HepG2 (cell line): ENCODE data around the gene CYP2W1. TPM values are rescaled to one million over a fixed set of nuclear protein-coding genes. Genes with fewer than 3 reads are reported as not detected.

Experiments used
- ETV6 ChIP-seq: sonication (generic); formaldehyde crosslinking; conservative IDR thresholded peaks from 2 replicates; pipeline ENCODE4 v1.4.0; 2020; ENCODE audit warnings: missing genetic modification reagents
- GATAD1 ChIP-seq: IDR thresholded peaks from 2 replicates; pipeline ENCODE4 v1.6.1; 2016; ENCODE audit warnings: missing genetic modification reagents, missing compliant biosample characterization
- GATAD2A ChIP-seq: IDR thresholded peaks from 2 replicates; pipeline ENCODE4 v1.6.1; 2016
- HHEX ChIP-seq: IDR thresholded peaks from 2 replicates; pipeline ENCODE4 v1.6.1; 2016; ENCODE audit warnings: control low read depth
- ISX ChIP-seq: sonication (generic); formaldehyde crosslinking; conservative IDR thresholded peaks from 2 replicates; pipeline ENCODE4 v1.5.0; 2020; ENCODE audit warnings: missing genetic modification reagents
- PAF1 ChIP-seq: IDR thresholded peaks from 2 replicates; pipeline ENCODE4 v1.6.1; 2016; ENCODE audit warnings: missing genetic modification reagents, missing compliant biosample characterization
- SALL2 ChIP-seq: sonication (generic); formaldehyde crosslinking; IDR thresholded peaks from 2 replicates; pipeline ENCODE4 v1.8.1; 2023; ENCODE audit warnings: mild to moderate bottlenecking, missing genetic modification reagents, inconsistent platforms
- SIN3A ChIP-seq: IDR thresholded peaks from 2 replicates; pipeline ENCODE4 v1.6.1; 2011; ENCODE audit warnings: low read depth, mild to moderate bottlenecking, control low read depth, low read length, borderline replicate concordance
- ZMYM2 ChIP-seq: sonication (generic); formaldehyde crosslinking; IDR thresholded peaks from 2 replicates; pipeline ENCODE4 v1.8.0; 2022; ENCODE audit warnings: mild to moderate bottlenecking, missing genetic modification reagents
- ZNF329 ChIP-seq: sonication (generic); formaldehyde crosslinking; IDR thresholded peaks from 2 replicates; pipeline ENCODE4 v1.9.0; 2021; ENCODE audit warnings: low read depth, mild to moderate bottlenecking, missing genetic modification reagents
- polyA plus RNA-seq, 8 experiments: library from polyadenylated mRNA; depleted of rRNA in 3 of 8; stranded (reverse) in 7 of 8; unstranded in 1 of 8; fragments of >200 nt; fragmentation: Illumina TruSeq in 4 of 8; extraction: Trizol in 4 of 8; gene quantifications; 2 replicates each; pipeline versions ENCODE4 v1.2.1 to v1.2.3, GENCODE V29; 2011 to 2016; ENCODE audit warnings: low read depth in 4 of 8, missing spikeins in 1 of 8, mixed read lengths in 1 of 8; ENCODE audit not compliant: insufficient read depth in 1 of 8
- total RNA-seq, 5 experiments: library from RNA; depleted of rRNA; stranded (reverse); fragments of >200 nt; fragmentation: Illumina TruSeq; extraction: Trizol; gene quantifications; 2 replicates each; pipeline ENCODE4 v1.2.3, GENCODE V29; 2016; ENCODE audit warnings: low read depth in 1 of 5
- TF ChIP-seq, protein P1 (sequence below): fragments of 450-650 bp; IDR thresholded peaks from 2 replicates; pipeline ENCODE4 v1.6.1; 2017; ENCODE audit warnings: mild to moderate bottlenecking
- TF ChIP-seq, protein P2 (sequence below): IDR thresholded peaks from 2 replicates; pipeline ENCODE4 v1.4.0; 2020; ENCODE audit warnings: mild to moderate bottlenecking, missing genetic modification reagents
- TF ChIP-seq, protein P3 (sequence below): sonication (generic); formaldehyde crosslinking; IDR thresholded peaks from 2 replicates; pipeline ENCODE4 v1.5.1; 2020; ENCODE audit warnings: mild to moderate bottlenecking, missing genetic modification reagents, moderate library complexity
- TF ChIP-seq, protein P4 (sequence below): sonication (generic); formaldehyde crosslinking; IDR thresholded peaks from 2 replicates; pipeline ENCODE4 v1.5.1; 2020; ENCODE audit warnings: mild to moderate bottlenecking, missing genetic modification reagents
- TF ChIP-seq, protein P5 (sequence below): sonication (generic); formaldehyde crosslinking; IDR thresholded peaks from 2 replicates; pipeline ENCODE4 v1.5.1; 2020; ENCODE audit warnings: missing genetic modification reagents, mild to moderate bottlenecking, borderline replicate concordance

CYP2W1 gene
- total and polyA plus RNA-seq, 2 of the 13 experiments (the other 11 are each of a cell fraction or from before 2014, with no cell fraction given): 19.5 to 31.7 TPM

DNA sequence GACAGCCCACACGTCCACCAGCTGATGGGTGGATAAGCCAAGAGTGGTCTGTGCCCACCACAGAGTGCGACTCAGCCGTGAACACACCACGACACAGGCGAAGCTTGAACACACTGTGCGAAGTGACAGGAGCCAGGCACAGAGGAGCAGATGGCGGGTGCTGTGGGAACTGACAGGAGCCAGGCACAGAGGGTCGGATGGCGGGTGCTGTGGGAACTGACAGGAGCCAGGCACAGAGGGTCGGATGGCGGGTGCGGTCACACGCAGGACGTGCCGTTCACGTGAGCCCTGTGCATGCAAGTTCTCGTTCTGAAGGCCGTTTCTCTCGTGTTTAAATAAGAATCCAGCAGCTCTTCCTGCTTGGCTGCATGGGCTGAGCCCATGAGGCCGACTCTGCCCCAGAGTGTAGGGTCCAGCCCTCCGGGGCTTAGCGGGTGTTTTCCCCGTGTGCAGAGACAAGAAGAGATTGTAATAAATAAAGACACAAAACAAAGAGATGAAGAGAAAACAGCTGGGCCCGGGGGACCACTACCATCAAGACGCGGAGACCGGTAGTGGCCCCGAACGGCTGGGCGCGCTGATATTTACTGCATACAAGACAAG, 22.6 kb upstream of the CYP2W1 start (continued):
- TF ChIP-seq, protein P1, sequence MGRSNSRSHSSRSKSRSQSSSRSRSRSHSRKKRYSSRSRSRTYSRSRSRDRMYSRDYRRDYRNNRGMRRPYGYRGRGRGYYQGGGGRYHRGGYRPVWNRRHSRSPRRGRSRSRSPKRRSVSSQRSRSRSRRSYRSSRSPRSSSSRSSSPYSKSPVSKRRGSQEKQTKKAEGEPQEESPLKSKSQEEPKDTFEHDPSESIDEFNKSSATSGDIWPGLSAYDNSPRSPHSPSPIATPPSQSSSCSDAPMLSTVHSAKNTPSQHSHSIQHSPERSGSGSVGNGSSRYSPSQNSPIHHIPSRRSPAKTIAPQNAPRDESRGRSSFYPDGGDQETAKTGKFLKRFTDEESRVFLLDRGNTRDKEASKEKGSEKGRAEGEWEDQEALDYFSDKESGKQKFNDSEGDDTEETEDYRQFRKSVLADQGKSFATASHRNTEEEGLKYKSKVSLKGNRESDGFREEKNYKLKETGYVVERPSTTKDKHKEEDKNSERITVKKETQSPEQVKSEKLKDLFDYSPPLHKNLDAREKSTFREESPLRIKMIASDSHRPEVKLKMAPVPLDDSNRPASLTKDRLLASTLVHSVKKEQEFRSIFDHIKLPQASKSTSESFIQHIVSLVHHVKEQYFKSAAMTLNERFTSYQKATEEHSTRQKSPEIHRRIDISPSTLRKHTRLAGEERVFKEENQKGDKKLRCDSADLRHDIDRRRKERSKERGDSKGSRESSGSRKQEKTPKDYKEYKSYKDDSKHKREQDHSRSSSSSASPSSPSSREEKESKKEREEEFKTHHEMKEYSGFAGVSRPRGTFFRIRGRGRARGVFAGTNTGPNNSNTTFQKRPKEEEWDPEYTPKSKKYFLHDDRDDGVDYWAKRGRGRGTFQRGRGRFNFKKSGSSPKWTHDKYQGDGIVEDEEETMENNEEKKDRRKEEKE: no peak
- TF ChIP-seq HHEX (CRISPR knock-in tag): no peak
- no peak for TF ChIP-seq ZMYM2
- TF ChIP-seq SIN3A: no peak
- TF ChIP-seq, protein P2, sequence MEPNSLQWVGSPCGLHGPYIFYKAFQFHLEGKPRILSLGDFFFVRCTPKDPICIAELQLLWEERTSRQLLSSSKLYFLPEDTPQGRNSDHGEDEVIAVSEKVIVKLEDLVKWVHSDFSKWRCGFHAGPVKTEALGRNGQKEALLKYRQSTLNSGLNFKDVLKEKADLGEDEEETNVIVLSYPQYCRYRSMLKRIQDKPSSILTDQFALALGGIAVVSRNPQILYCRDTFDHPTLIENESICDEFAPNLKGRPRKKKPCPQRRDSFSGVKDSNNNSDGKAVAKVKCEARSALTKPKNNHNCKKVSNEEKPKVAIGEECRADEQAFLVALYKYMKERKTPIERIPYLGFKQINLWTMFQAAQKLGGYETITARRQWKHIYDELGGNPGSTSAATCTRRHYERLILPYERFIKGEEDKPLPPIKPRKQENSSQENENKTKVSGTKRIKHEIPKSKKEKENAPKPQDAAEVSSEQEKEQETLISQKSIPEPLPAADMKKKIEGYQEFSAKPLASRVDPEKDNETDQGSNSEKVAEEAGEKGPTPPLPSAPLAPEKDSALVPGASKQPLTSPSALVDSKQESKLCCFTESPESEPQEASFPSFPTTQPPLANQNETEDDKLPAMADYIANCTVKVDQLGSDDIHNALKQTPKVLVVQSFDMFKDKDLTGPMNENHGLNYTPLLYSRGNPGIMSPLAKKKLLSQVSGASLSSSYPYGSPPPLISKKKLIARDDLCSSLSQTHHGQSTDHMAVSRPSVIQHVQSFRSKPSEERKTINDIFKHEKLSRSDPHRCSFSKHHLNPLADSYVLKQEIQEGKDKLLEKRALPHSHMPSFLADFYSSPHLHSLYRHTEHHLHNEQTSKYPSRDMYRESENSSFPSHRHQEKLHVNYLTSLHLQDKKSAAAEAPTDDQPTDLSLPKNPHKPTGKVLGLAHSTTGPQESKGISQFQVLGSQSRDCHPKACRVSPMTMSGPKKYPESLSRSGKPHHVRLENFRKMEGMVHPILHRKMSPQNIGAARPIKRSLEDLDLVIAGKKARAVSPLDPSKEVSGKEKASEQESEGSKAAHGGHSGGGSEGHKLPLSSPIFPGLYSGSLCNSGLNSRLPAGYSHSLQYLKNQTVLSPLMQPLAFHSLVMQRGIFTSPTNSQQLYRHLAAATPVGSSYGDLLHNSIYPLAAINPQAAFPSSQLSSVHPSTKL (CRISPR knock-in tag): peak; percentile 86
- no peak for TF ChIP-seq SALL2 (CRISPR knock-in tag)
- TF ChIP-seq, protein P3, sequence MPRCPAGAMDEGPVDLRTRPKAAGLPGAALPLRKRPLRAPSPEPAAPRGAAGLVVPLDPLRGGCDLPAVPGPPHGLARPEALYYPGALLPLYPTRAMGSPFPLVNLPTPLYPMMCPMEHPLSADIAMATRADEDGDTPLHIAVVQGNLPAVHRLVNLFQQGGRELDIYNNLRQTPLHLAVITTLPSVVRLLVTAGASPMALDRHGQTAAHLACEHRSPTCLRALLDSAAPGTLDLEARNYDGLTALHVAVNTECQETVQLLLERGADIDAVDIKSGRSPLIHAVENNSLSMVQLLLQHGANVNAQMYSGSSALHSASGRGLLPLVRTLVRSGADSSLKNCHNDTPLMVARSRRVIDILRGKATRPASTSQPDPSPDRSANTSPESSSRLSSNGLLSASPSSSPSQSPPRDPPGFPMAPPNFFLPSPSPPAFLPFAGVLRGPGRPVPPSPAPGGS (CRISPR knock-in tag): peak; percentile 81
- TF ChIP-seq, protein P4, sequence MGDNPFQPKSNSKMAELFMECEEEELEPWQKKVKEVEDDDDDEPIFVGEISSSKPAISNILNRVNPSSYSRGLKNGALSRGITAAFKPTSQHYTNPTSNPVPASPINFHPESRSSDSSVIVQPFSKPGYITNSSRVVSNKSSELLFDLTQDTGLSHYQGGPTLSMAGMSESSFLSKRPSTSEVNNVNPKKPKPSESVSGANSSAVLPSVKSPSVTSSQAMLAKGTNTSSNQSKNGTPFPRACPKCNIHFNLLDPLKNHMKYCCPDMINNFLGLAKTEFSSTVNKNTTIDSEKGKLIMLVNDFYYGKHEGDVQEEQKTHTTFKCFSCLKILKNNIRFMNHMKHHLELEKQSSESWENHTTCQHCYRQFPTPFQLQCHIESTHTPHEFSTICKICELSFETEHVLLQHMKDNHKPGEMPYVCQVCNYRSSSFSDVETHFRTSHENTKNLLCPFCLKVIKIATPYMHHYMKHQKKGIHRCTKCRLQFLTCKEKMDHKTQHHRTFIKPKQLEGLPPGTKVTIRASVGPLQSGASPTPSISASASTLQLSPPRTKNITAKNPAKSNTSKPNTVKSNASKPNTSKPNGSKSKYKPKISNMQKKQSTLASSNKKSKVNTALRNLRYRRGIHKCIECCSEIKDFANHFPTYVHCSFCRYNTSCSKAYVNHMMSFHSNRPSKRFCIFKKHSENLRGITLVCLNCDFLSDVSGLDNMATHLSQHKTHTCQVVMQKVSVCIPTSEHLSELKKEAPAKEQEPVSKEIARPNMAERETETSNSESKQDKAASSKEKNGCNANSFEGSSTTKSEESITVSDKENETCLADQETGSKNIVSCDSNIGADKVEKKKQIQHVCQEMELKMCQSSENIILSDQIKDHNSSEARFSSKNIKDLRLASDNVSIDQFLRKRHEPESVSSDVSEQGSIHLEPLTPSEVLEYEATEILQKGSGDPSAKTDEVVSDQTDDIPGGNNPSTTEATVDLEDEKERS (CRISPR knock-in tag): peak; percentile 84; the same call in 1 of the 2 replicates
- no peak for TF ChIP-seq ZNF329
- no peak for TF ChIP-seq PAF1 (CRISPR knock-in tag)
- TF ChIP-seq, protein P5, sequence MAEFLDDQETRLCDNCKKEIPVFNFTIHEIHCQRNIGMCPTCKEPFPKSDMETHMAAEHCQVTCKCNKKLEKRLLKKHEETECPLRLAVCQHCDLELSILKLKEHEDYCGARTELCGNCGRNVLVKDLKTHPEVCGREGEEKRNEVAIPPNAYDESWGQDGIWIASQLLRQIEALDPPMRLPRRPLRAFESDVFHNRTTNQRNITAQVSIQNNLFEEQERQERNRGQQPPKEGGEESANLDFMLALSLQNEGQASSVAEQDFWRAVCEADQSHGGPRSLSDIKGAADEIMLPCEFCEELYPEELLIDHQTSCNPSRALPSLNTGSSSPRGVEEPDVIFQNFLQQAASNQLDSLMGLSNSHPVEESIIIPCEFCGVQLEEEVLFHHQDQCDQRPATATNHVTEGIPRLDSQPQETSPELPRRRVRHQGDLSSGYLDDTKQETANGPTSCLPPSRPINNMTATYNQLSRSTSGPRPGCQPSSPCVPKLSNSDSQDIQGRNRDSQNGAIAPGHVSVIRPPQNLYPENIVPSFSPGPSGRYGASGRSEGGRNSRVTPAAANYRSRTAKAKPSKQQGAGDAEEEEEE (CRISPR knock-in tag): 0 out of 2 replicates have a peak, but pooled peaks have one; percentile 40
- no peak for TF ChIP-seq ISX (CRISPR knock-in tag)
- no peak for TF ChIP-seq ETV6 (CRISPR knock-in tag)
- TF ChIP-seq GATAD1 (CRISPR knock-in tag): 0 out of 2 replicates have a peak, but pooled peaks have one; percentile 21
- peak; percentile 90 for TF ChIP-seq GATAD2A (CRISPR knock-in tag)
